Prostate gland (tissue), 2 donors: ENCODE results near the gene ARF3.

ENCODE experiments used
- POLR2A ChIP-seq: fragments of 450-650 bp; IDR thresholded peaks from one replicate; pipeline ENCODE4 v1.6.1; 2016; ENCODE audit warnings: antibody characterized with exemption, mild to moderate bottlenecking
- POLR2AphosphoS5 ChIP-seq: sonication (generic); formaldehyde crosslinking; IDR thresholded peaks from one replicate; pipeline ENCODE4 v1.6.1; 2017; ENCODE audit warnings: antibody characterized with exemption
- TF ChIP-seq, protein P1 (sequence below), 4 experiments: fragments of 200-600 bp in 2 of 4; fragments of 450-650 bp in 2 of 4; sonication (generic) in 2 of 4; IDR thresholded peaks; 1 replicate in 3 of 4; 2 replicates in 1 of 4; pipeline ENCODE4 v1.5.1; 2016 to 2019; ENCODE audit warnings: antibody characterized with exemption in 4 of 4, mild to moderate bottlenecking in 2 of 4, moderate library complexity in 2 of 4

DNA sequence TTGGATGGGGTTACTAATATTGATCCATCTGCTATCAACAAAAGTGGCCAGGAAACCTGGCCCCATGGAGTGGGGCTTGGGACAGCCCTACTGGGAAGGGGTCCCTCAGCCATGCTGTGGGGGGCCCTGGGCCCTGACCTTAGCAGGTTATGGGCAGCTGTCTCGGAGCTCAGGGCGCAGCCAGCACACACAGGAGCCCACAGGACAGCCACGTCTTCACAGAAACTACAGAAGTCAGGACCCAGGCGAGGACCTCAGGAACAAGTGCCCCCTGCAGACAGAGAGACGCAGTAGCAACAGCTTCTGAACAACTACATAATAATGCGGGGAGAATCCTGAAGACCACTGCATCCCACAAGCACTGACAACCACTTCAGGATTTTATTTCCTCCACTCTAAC lies 20.1 kb downstream of the ARF3 start:
- TF ChIP-seq, protein P1, sequence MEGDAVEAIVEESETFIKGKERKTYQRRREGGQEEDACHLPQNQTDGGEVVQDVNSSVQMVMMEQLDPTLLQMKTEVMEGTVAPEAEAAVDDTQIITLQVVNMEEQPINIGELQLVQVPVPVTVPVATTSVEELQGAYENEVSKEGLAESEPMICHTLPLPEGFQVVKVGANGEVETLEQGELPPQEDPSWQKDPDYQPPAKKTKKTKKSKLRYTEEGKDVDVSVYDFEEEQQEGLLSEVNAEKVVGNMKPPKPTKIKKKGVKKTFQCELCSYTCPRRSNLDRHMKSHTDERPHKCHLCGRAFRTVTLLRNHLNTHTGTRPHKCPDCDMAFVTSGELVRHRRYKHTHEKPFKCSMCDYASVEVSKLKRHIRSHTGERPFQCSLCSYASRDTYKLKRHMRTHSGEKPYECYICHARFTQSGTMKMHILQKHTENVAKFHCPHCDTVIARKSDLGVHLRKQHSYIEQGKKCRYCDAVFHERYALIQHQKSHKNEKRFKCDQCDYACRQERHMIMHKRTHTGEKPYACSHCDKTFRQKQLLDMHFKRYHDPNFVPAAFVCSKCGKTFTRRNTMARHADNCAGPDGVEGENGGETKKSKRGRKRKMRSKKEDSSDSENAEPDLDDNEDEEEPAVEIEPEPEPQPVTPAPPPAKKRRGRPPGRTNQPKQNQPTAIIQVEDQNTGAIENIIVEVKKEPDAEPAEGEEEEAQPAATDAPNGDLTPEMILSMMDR (IDR thresholded peaks at IDR 0.05): no peak
- no peak for TF ChIP-seq POLR2AphosphoS5
- TF ChIP-seq POLR2A: no peak
